NCI-H526 treated with DMSO at 0.1 percent for 48 hours (cell line): ENCODE measurements around the gene LRRFIP2.

Experiments
- DNase-seq: peaks from one replicate; lab custom pipeline; 2025; lab: John Stamatoyannopoulos, UW

Gene LRRFIP2

DNA sequence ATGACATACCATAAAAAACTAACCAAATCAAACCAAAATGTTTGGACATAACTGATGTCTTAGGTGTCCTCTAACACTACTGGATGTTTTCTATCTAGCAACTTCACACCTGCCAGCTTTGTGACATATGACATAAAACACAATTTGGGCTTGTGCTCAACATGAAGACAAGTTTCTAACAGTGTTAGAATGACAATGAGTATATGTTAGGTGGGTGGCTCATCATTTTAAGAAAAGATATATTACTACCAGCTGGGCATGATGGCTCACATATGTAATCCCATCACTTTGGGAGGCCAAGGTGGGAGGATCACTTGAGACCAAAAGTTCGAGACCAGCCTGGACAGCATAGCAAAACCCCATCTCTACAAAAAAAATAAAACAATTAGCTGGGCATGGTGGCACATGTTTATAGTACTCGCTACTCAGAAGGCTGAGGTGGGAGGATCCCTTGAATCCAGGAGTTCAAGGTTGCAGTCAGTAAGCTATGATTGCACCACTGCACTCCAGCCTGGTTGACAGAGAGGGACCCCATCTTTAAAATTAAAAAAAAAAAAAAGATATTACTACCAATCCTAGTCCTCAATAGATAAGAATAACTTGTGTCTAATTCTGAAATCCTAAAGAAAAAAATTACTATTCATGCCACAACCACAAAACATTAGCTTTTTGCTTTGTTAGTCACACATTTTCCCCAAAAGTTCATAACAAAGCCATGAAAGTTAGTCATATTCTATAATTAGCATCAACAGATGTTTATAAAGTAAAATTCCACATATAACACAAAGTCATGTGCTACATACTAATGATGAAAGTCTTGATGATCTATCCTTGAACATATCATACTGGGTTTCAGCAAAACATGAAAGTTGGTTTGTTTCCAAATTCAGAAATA lies 59.9 kb downstream of the LRRFIP2 start:
- no peak for DNase-seq

DNA sequence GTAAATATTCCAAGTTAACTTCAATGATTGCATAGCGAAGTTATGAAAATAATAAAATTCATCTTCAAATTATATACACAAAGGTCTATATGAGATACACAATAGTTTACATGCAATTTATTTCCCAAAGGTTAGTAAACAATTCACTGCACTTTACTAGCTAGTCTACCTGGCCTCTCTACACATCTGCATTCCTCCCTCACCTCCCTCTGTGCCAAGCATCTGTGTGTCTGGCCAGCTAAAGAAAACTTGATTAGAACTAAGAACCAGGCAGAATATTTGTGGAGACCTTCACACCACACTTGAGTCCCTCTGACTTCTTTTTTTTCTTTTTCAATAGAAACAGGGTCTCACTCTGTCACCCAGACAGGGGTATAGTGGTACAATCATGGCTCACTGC lies 61.4 kb downstream of the LRRFIP2 start:
- no peak for DNase-seq

DNA sequence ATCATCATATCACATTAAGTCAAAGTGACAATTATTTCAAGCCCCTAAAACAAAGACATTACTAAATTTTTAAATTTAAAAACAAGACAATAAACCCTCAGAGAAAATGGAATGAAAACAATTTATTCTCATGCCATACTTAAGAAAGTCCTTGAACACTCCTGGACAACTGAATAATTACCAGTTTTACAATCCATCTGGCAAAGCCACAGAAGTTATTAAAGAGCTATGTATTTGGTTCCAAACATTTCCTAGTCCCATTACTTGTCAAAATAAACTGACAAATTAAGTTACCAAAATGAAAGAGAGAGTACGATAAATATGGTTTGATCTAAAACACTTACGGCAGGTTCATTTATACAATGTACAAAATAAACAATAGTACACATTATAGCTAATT lies 63.2 kb downstream of the LRRFIP2 start:
- no peak for DNase-seq

DNA sequence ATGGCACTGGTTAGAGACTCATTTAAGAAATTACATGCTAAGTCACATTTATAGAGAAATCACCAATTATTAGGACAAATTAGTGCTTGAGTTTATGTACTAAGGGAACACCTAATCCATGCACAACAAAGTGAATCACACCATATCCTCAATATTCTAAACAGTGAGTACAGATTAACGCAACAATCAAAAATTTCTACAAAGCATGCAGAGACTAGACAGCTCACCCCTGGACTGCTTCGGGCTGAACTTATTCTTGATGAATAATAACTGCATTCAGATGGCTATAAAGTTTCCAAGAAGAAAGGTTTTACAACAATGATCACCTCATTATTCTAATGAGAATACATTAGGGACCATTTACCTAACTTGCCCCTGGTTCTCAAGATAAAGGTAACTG lies 66.5 kb downstream of the LRRFIP2 start:
- no peak for DNase-seq

DNA sequence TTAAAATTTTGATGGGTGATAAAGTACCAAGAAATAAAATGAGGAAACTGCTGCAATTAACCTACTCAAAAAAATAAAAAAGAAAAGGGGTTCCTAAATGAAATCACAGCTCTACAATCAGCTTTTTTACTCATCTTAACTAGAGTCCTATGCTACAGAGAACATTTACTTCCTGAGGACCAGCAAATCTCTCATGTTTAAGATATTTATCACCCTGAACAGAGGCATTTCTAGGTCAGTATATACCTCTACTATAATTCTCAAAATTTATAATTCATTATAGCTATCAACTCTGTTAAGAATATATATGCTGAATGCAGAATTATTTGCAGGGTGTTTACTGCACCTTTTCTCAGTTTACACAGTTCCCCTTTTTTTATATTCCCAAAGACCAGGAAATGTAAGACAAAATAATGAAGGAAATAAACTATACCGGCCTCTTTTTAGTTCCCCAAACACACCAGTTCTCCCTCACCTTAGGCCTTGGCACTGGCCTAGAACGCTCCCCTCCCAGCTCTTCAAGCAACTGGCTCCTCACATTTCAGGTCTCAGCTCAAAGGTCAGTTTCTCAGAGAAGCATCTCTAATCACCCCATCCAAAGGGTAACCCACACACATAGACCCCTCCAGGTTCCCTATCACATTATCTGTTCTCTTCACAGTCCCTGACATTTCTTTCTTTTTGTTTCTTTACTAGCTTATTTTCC lies 71.1 kb downstream of the LRRFIP2 start:
- no peak for DNase-seq

DNA sequence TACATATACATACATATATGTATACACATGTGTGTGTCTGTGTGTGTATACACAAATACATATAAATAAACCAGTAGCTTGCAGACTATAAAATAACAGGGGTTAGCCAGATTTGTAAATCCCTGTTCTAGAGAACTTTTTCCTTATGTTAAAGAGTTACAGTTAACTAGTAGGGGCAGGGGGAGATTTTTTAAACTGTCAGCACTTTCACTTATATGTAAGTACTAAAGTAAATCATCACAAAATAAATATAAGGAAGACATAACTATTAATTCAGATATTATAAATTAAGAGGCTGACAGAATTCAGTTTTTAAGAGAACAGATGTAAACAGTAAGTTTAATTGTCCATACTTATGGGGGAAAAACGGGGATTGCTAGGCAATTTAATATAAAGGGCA lies 74.0 kb downstream of the LRRFIP2 start:
- no peak for DNase-seq

DNA sequence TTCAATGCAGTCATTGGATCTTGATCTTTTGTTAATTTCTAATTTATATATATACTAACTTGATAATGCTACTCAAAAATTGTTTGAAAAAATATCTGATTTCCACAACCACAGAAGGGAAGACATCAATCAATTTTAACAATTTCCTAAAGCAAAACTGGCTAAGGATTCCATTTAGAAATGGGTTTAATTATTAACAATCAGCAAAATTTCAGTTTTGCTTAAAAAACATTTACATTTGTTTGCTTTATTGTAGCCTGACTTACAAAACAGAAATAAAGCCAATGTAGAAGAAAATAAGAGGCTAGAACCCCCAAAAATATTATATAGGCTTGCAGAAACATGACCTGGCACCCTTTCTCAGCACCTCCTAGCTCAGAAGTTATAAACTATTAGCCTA lies 74.9 kb downstream of the LRRFIP2 start:
- DNase-seq: no peak

DNA sequence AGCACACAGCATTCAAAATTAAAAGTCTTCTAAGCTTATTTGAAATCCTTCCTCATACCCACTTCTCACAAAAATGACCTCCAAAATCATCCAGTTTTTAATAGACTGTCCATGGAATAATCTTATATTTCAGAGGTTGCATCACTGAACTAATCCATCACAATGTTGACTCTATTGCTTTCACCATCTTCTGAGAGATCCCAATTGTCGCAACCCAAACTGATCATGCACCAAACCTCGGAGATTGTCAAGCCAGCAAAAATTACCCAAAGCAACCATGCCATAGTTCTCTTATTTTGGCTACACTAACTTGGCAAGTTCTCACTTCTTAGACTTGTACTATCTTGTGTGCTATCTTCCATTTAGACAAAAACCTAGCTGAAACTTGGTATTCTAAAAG lies 75.5 kb downstream of the LRRFIP2 start:
- DNase-seq: no peak

DNA sequence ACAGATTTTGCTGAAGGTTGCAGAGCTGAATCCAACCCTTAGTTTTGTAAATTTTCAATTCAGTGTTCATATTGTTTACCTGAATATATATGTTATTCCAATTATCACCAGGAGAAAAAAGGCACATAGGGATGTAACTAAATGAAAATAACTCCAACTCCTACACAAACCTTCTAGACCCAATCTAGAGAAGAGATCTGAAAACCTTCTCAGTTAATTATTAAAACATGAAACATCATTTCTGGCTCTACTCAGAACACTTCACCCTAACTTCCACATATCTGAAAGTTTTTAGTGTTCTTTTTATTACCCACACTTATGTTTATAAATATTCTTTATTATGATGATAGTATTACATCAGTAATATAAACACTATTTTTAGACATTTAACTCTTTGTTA lies 76.6 kb downstream of the LRRFIP2 start:
- no peak for DNase-seq

DNA sequence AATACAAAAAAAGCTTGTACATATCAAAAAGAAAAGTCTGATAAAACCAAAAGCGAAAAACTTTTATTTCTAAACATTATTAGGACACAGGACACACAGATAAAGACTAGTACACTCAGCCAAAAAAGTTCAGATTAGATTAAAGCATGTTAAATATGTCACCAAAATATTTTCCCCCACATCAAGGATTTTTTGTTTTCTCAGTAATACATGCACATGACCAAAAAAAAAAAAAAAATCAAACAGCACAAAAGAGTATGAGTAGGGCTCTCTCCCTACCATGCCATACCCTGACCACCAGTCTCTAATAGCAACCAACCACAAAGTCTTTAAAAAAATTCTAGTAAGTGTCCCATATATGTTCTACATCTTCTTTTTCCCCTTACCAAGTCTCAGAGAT lies 77.4 kb downstream of the LRRFIP2 start:
- DNase-seq: no peak

DNA sequence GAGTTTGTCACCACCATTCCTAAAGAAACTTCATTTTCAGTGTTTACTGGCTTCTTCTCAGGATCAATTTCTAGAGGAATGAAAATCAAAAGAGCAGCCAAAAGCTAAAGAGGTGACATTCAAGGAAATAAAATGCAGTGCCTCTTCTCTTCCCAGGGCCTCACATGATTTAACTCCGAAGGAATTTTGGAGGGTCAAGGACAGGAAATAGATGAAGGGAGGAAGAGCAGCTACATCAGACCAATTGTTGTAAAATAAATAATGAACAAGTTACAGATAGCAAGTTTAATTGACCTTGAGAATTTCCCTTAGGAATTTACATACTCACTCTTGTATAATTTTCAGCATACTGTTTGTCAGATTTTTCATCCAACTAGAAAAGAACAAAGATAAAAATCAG lies 78.1 kb downstream of the LRRFIP2 start:
- no peak for DNase-seq

DNA sequence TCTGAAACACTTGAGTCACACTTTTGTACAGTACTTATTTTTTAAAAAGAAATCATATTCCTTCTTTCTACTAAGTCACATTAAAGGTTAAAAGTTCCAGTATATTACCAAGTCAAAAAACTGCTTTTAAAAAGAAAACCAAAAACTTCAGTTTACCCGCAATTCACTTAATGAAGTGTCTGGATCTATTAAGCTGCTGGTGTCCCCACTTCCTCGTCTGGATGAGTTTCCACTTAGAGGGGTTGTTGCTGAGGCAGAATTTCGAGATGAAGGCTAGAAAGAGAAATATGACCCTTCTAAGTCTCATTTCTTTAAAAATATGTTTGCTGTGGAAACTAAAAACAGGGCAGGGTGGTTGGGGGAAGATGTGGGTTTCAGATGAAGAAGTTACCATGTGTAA lies 79.7 kb downstream of the LRRFIP2 start:
- no peak for DNase-seq

DNA sequence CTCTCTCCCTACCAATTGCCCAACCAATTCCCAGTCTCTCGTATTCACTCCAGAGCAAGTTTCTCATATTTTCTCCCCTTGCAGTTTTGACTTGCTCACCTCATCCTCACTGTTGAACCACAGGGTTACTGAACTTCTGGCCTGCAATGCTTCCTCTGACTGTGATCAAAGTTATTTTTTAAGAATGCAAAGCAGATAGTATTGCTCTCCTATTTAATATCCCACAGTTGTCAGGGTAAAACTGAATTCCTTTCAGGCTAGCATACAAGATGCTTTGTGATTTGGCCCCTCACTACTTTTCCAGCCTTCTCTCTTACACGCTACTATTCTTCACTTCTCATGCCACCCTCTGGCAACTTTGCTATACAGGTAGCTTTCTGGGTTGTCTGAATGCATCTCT lies 80.9 kb downstream of the LRRFIP2 start:
- no peak for DNase-seq

DNA sequence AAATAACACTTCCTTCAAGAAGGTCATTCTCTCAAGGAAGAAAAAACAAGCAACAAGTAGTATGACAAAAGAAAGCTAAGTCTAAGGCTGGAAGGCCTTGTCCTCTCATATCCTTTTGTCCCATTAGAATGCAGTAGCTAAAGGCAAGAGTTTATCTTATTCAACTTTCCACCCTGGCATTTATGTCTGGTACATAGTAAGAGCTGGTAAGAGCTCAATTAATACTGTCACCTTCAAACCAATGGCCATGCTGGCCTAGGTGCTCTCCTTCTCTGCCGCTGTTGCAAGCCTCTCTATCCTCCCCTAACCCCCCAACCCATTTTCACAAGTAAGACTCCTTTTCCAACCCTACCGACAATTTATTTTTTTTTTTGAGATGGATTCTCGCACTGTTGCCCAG lies 81.9 kb downstream of the LRRFIP2 start:
- DNase-seq: no peak

DNA sequence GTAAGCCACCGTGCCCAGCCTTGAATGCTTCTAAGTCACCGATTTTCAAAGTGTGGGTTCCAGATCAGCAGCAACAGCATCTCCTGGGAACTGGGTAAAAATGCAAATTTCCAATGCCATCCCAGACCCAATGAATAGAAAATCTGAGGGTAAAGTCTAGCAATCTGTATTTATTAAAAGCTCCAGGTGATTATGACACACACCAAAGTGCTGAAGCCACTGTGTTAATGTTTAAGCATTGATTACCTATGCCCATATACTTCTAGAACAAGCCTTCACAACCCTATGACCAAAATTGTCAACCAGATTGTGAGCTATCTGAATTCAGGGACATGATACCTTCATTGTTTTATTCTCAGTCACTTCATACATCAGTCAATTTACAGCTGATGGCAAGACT lies 86.5 kb downstream of the LRRFIP2 start:
- DNase-seq: no peak

DNA sequence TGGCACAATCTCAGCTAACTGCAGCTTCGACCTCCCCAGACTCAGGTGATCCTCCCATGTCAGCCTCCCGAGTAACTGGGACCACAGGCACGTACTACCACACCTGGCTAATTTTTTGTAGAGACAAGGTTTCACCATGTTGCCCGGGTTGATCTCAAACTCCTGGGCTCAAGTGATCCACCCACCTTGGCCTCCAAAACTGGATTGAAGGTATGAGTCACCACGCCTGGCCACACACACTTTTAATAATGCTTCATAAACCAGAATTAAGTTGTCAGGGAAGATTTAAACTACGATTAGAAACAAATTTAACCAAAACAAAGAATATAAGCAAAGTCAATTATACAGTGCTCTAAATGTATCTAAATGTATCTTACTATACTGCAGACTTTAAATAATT lies 87.5 kb downstream of the LRRFIP2 start:
- no peak for DNase-seq

DNA sequence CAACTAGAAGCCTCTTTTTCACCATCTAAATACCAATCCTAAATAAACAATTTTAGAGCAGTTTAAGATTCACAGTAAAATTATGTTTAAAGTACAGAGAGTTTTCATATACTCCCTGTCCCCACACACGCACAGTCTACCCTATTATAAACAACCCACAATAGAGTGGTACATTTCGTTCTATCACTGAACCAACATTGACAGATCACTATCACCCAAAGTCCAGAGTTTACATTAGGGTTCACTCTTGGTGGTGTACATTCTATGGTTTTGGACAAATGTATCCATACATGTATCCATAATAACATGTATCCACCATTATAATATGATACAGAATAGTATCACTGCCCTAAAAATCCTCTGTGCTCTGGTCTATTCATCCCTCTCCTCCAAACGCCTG lies 92.1 kb downstream of the LRRFIP2 start:
- DNase-seq: no peak

DNA sequence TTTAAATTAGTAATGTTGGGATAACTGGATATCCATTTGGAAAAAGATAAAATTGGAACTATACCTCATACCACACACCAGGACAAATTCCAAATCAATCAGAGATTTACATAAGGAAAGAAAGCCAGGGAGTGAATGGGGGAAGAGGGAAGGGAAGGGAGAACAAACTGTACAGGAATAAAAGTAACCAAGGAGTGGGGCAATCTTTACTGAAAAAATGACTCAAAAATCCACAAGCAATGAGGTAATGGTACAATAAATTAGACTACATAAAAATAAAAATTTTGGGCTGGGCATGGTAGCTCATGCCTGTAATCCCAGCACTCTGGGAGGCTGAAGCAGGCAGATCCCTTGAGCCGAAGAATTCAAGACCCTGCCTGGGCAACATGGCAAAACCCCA lies 98.4 kb downstream of the LRRFIP2 start:
- no peak for DNase-seq

DNA sequence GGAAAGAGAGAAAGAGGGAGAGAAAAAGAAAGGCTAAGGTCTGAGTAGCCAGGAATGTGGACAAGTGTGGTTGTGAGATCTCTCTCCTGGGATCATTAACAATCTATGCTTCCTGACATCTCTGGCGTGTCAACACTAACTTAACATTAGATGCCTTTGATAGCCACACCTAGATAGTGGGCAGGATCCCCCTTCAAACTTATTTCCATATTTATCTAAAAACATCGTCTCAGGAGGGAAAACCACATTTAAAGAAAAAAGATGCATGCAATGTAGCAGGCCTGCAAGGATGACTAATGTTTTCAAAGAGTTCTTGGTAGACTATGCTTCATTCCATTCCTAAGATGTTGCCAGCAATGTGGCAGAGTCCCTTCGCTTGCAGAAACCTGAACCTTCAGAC lies 100.2 kb downstream of the LRRFIP2 start:
- no peak for DNase-seq

DNA sequence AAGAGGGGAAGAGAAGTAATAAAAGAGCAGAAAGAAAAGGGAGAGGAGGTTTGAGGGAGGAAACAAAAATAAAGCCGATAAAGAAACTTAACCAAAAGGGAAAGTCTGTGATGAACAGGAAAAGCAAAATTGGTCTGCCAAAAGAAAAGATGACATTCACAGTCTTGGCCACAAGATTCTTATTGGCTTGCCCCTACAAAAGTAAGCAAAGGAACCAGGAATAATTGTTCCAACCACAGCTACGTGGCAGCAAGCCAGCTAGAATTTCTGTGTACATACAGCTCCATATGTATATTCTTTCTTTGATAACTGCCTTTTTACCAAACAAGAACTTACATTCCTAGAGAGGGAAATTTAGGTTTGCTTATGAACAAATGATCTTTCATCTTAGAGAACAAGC lies 101.5 kb downstream of the LRRFIP2 start:
- no peak for DNase-seq

DNA sequence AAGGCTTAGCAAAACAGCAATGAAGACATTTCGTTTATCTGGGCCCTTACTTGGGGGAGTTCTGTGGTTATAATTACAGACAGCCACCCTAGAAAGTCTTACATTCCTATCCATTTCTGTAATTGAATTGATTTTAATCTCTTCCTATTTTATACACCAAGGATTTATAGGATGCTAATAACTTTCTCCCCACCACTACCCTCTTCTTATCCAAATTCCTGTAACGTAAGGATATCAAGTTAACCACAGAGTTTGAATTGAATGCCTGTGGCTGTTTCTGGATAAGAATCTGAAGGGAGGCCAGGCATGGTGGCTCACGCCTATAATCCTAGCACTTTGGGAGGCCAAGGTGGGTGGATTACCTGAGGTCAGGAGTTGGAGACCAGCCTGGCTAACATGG lies 102.5 kb downstream of the LRRFIP2 start:
- no peak for DNase-seq

DNA sequence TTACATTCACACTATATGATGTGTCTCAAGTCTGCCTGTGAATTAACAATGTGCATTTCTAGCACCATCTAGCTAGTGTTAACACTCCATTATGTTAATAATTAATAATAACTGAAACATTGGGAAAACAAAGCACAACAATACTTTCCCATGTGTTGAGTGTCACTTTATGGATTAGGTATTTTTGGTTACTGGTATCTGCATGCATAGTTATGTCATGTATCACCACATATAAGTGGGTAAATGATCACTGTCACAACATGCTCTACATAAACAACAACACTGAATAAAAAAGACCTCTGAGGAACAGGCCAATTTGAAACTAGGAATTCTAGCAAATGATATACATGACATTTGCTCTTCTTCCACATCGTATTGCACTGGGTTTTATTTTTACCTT lies 106.4 kb downstream of the LRRFIP2 start:
- DNase-seq: no peak

DNA sequence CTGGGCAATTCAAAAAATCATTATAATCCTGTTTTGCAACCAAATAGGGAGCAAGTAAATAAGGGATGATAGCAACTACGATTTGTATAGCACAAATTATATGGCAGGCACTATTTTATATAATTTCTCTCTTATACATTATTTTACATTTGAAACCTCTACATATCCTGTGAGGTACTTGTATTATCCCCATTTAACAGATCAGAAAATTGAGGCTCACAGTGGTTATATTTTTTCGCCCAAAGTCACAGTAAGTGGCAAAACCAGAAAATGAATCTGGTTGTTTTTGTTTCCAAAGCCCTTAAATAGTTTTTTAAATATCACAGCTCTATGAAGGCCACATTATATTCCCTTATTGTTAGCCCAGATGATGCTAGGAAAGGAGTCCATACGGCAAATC lies 106.8 kb downstream of the LRRFIP2 start:
- no peak for DNase-seq

DNA sequence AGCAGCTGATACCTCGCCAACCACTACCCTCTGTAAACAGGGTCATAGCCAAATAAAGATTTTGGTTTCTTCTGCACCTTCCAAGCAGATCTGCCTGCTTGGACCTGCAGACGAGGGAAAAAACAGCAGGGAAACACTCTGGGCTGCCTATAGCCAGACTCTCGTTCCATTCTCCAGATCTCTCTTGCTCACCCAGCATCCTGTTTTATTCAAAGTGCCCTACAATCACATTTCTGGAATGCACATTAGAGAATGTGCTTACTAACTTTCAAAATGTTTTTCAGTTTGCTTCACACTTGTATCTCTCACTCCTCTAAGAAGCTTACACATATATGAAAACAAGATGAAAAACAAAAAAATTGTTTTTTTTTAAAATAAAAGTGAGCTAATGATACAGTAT lies 109.6 kb downstream of the LRRFIP2 start:
- no peak for DNase-seq
